ENCODE data around the gene DND1. TPM values are rescaled to one million over a fixed set of nuclear protein-coding genes. Genes with fewer than 3 reads are reported as not detected.

The DND1 gene
- total RNA-seq, 6 experiments from 2014 or later, result 0.27 to 1.4 (median 0.69) TPM

DNA sequence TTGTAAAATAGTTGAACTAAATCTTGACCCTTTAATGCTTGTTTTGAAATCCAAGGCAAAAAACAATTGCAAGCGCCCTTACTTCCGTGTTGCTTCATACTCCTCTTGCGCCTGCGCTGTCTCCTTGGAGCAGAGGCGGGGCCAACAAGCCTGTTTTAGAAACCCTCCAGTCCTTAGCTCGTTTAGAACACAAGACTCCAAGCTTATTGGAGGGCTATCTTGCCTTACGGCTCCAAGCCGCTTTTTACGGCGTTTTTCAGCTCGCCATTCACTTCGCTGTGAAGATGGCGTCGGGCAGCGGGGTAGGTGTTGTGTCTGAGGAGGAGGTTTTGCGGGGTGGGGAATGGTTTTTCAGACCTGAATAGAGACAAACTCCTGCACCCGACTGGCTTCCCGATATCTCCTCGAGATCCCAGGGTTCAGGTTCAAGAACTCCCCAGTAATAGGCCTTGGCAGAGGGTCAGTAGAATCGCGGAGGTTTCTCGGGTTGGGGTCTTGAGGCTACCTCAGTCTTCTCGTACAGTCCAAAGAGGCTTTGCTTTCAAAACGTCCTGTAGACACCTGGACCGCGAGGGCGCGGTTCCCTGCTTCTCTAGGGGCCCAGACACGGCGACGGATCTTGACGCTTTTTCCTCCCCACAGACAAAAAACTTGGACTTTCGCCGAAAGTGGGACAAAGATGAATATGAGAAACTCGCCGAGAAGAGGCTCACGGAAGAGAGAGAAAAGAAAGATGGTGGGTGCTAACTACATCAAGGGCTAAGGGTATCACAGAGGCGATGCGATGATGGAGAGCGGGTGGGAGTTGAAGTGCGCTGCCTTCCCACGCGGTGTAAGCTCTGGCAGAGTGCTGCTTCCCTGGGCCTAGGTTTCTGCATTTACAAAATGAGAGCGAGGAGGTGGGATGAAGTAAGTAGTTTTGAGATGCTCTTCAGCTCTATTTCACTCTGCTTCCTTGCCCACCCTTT, 27.1 kb upstream of the DND1 start, which contains the start of gene ZMAT2:
TSS of gene ZMAT2 (plus strand) at position 271 of the 968 bp plus-strand sequence. CDS start at position 285, 14 bp downstream.
- ATAC-seq (peak; percentile 97 to 100 (median 99)), DNase-seq (peak; percentile 92 to 96 (median 96))
- Histone ChIP-seq H3K4me1 (peaks cover 0 to 4% (median 0%) of the 10 kb centered on the region in 4 donors), H3K36me3 (peaks cover 16 to 79% (median 45%) of the 10 kb centered on the region in 4 donors), H3K4me3 (peak within 1 kb of the TSS; percentile 75 to 90 (median 76)), H3K27ac (peak within 1 kb of the TSS; percentile 40 to 64 (median 41)), H3K9me3 (no peaks in the 10 kb centered on the region), H3K27me3 (no peaks in the 10 kb centered on the region)
- WGBS (ENCODE audit: insufficient coverage, low coverage, low lambda C conversion rate, missing lambda C conversion rate), result 3% methylated on average over 30 of the region's 44 CpGs
- intact Hi-C loops (cut with DNase I), result no loop called here
- peak; percentile 56 for TF ChIP-seq POLR2A (IDR thresholded peaks at IDR 0.05)
- TF ChIP-seq, protein P1, sequence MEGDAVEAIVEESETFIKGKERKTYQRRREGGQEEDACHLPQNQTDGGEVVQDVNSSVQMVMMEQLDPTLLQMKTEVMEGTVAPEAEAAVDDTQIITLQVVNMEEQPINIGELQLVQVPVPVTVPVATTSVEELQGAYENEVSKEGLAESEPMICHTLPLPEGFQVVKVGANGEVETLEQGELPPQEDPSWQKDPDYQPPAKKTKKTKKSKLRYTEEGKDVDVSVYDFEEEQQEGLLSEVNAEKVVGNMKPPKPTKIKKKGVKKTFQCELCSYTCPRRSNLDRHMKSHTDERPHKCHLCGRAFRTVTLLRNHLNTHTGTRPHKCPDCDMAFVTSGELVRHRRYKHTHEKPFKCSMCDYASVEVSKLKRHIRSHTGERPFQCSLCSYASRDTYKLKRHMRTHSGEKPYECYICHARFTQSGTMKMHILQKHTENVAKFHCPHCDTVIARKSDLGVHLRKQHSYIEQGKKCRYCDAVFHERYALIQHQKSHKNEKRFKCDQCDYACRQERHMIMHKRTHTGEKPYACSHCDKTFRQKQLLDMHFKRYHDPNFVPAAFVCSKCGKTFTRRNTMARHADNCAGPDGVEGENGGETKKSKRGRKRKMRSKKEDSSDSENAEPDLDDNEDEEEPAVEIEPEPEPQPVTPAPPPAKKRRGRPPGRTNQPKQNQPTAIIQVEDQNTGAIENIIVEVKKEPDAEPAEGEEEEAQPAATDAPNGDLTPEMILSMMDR (IDR thresholded peaks at IDR 0.05), result no peak

DNA sequence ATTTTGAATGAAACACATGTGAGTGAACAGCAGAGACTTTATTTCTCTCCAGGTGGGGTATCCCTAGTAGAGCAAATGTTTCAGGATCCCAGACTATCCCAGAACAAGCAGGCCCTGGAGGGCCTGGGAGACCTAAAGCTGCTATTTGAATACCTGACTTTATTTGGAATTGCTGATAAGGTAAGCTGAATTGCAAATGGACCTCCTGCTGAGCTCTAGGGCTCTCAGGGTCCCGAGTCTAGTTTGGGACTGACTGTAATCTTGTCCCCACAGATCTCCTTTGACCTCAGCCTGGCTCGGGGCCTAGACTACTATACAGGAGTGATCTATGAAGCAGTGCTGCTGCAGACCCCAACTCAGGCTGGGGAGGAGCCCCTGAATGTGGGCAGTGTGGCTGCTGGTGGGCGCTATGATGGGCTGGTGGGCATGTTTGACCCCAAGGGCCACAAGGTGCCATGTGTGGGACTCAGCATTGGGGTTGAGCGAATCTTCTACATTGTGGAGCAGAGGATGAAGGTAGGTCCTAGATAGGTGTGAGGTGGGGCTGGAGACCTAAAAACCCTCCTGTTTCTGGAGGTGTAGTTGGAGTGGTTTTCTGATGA, 23.6 kb upstream of the DND1 start:
- no peak for TF ChIP-seq POLR2A (IDR thresholded peaks at IDR 0.05)
- TF ChIP-seq, protein P1 (IDR thresholded peaks at IDR 0.05), result no peak
- intact Hi-C loops (cut with DNase I), result no loop called here
- DNase-seq, result no peak
- Histone ChIP-seq H3K27ac (no peak overlapping the region), H3K36me3 (peaks cover 10 to 65% (median 32%) of the 10 kb centered on the region in 4 donors), H3K4me1 (peaks cover 0 to 11% (median 3%) of the 10 kb centered on the region in 4 donors), H3K4me3 (no peak overlapping the region), H3K27me3 (no peaks in the 10 kb centered on the region), H3K9me3 (no peaks in the 10 kb centered on the region)
- 100% methylated on average over 2 of the region's 4 CpGs for WGBS (ENCODE audit: insufficient coverage, low coverage, low lambda C conversion rate, missing lambda C conversion rate)
- ATAC-seq, result no peak

DNA sequence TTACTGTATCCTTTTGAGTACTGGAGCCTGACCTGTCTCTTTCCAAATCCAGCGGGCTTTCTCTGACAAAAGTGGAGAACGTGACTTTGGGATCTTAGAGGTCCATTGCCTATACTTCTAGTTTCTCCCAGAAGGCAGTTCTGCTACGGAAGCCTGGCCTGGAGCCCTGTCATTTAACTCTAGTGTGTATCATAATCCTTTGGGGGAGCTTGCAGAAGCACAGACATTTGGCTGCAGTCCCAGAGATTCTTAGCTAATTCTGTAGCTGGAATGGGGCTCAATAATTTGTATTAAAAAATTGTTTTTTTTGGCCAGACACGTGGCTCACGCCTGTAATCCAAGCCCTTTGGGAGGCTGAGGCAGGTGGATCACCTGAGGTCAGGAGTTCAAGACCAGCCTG, 20.9 kb upstream of the DND1 start:
- ATAC-seq (no peak), DNase-seq (no peak)
- Histone ChIP-seq H3K4me3 (no peak overlapping the region), H3K27me3 (no peaks in the 10 kb centered on the region), H3K9me3 (no peaks in the 10 kb centered on the region), H3K4me1 (peaks cover 0 to 14% (median 7%) of the 10 kb centered on the region in 4 donors), H3K27ac (no peak overlapping the region), H3K36me3 (peaks cover 10 to 59% (median 30%) of the 10 kb centered on the region in 4 donors)
- TF ChIP-seq, protein P1 (IDR thresholded peaks at IDR 0.05), result no peak
- TF ChIP-seq POLR2A (IDR thresholded peaks at IDR 0.05), result no peak
- WGBS (ENCODE audit: insufficient coverage, low coverage, low lambda C conversion rate, missing lambda C conversion rate), result 90% methylated on average over 2 of the region's 5 CpGs
- intact Hi-C loops (cut with DNase I), result no loop called here

DNA sequence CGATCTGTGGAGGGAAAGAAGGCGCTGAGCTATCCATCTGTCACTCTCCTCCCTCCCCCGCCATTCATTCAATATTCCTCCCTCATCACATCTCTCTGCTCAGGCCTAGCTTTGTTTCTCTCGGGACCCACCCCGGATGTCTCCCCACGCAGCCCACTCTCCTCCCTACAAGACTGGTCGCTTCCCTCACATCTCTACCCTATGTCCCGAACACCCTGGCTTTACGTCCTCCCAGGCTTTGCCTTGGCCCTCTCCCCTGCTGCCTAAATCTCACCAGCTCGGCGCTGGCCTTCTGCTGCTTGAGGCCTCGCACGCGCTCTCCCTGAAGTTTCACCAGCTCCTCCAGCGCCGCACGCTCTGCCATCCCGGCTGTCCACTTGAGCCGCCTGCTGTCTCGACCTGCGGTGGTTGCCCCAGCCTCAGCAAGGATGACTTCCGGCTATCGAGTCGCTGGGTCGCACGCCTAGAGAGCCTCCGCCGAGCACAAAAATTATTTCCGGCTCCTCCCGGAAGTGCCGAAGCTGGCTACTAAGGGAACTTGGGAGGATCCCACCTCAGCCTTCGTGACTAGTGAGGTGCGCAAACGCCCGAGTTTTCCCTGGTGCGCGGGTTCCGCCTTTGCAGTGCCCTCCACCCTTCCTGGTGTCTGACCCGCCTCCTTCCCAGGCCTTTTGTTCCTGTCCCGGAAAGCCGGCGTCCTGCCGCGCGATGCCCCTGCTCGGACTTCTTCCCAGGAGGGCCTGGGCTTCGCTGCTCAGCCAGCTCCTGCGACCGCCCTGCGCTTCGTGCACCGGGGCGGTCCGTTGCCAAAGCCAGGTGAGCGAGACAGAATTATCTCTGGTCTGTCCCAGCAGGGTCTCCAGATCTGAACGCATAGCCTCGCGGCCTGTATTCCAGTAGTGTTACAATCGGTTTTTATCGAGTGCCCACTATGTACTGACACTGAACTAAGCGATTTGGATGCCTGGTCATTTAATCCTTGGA, 17.9 kb upstream of the DND1 start, which contains the start of the genes HARS1 and HARS2:
TSS of gene HARS1 (minus strand) at position 430 of the 984 bp plus-strand sequence. CDS start at position 364, 66 bp downstream.
TSS of gene HARS2 (plus strand) at position 515 of the 984 bp plus-strand sequence. CDS start at position 709, 194 bp downstream.
- DNase-seq (peak; percentile 90 to 94 (median 93)), ATAC-seq (peak; percentile 98)
- intact Hi-C loops (cut with DNase I), result no loop called here
- Histone ChIP-seq H3K27ac (peak within 1 kb of the TSS; percentile 56 to 59 (median 56)), H3K4me3 (peak within 1 kb of the TSS; percentile 62 to 83 (median 82)), H3K9me3 (no peaks in the 10 kb centered on the region), H3K36me3 (peaks cover 0 to 44% (median 14%) of the 10 kb centered on the region in 4 donors), H3K4me1 (peaks cover 0 to 14% (median 7%) of the 10 kb centered on the region in 4 donors), H3K27me3 (no peaks in the 10 kb centered on the region)
- 0% methylated on average over 39 of the region's 61 CpGs for WGBS (ENCODE audit: insufficient coverage, low coverage, low lambda C conversion rate, missing lambda C conversion rate)
- peak; percentile 78 for TF ChIP-seq POLR2A (IDR thresholded peaks at IDR 0.05)
- TF ChIP-seq, protein P1 (IDR thresholded peaks at IDR 0.05), result no peak

Data from right lobe of liver (tissue), 6 donors.